SK-N-SH (cell line): ENCODE measurements around the gene UBR2. TPM values are rescaled to one million over a fixed set of nuclear protein-coding genes. Genes with fewer than 3 reads are reported as not detected.
A peak's percentile ranks its signal among the peaks of the same experiment; 100 is the strongest.

Experiments
- CTCF ChIA-PET: fragments of 300-600, 350-600 bp; formaldehyde crosslinking; extraction: SDS; loops from one replicate; lab custom pipeline; 2021; lab: Yijun Ruan, JAX
- POLR2A ChIA-PET: fragments of 350-600 bp; sonication (Branson Sonifier 250); formaldehyde crosslinking; extraction: SDS; loops from one replicate; lab custom pipeline; 2020; ENCODE audit warnings: antibody characterized with exemption, inconsistent platforms; lab: Yijun Ruan, JAX
- DNase-seq: peaks from one replicate; pipeline ENCODE4 v3.0.0; 2012
- H2AFZ ChIP-seq: fragments of 200-600 bp; sonication (generic); 2 replicates; pipeline ENCODE4 v1.8.1; 2016; ENCODE audit warnings: antibody characterized with exemption, mild to moderate bottlenecking, low read depth
- H3F3A ChIP-seq: fragments of 200-600 bp; sonication (generic); replicated peaks from 2 replicates; pipeline ENCODE3; 2016; ENCODE audit warnings: antibody characterized with exemption, mild to moderate bottlenecking; ENCODE audit not compliant: insufficient read depth
- H3K27ac ChIP-seq, 2 experiments: fragments of 200-500 bp in 1 of 2; fragments of 200-600 bp in 1 of 2; sonication (Bioruptor generic) in 1 of 2; sonication (generic), shearing (Covaris generic) in 1 of 2; 2 replicates each; pipeline versions ENCODE4 v1.5.1 to v1.6.1; 2014 to 2016; ENCODE audit warnings: low read depth in 2 of 2, inconsistent platforms in 1 of 2, low read length in 1 of 2, mild to moderate bottlenecking in 1 of 2, mixed read lengths in 1 of 2
- H3K27me3 ChIP-seq: fragments of 200-600 bp; sonication (generic), shearing (Covaris generic); 2 replicates; pipeline ENCODE4 v1.6.1; 2016; ENCODE audit warnings: mixed run types; ENCODE audit not compliant: insufficient read depth
- H3K36me3 ChIP-seq, 2 experiments: fragments of 200-500 bp in 1 of 2; fragments of 200-600 bp in 1 of 2; sonication (Bioruptor generic) in 1 of 2; sonication (generic) in 1 of 2; replicated peaks in 1 of 2; 2 replicates each; pipeline versions ENCODE3 to v1.5.1; 2014 to 2016; ENCODE audit warnings: low read length in 1 of 2, mild to moderate bottlenecking in 1 of 2; ENCODE audit not compliant: insufficient read depth in 2 of 2, control insufficient read depth in 1 of 2
- H3K4me1 ChIP-seq, 2 experiments: fragments of 200-500 bp in 1 of 2; fragments of 200-600 bp in 1 of 2; sonication (Bioruptor generic) in 1 of 2; sonication (generic), shearing (Covaris generic) in 1 of 2; 2 replicates each; pipeline versions ENCODE4 v1.5.1 to v1.6.1; 2014 to 2016; ENCODE audit warnings: low read depth in 1 of 2, low read length in 1 of 2, mixed run types in 1 of 2; ENCODE audit not compliant: insufficient read depth in 2 of 2, control insufficient read depth in 1 of 2
- H3K4me2 ChIP-seq: fragments of 200-600 bp; sonication (generic), shearing (Covaris generic); 2 replicates; pipeline ENCODE4 v1.6.1; 2017; ENCODE audit warnings: mixed run types
- H3K4me3 ChIP-seq, 2 experiments: fragments of 200-500 bp in 1 of 2; fragments of 200-600 bp in 1 of 2; sonication (Bioruptor generic) in 1 of 2; sonication (generic), shearing (Covaris generic) in 1 of 2; 2 replicates each; pipeline versions ENCODE4 v1.5.1 to v1.8.1; 2014 to 2016; ENCODE audit warnings: low read depth in 2 of 2, inconsistent platforms in 1 of 2, low read length in 1 of 2, mild to moderate bottlenecking in 1 of 2, mixed read lengths in 1 of 2, moderate library complexity in 1 of 2
- H3K79me2 ChIP-seq: fragments of 200-600 bp; sonication (generic); 2 replicates; pipeline ENCODE4 v1.8.1; 2017; ENCODE audit warnings: mild to moderate bottlenecking; ENCODE audit not compliant: insufficient read depth
- H3K9ac ChIP-seq: fragments of 200-600 bp; sonication (generic); 2 replicates; pipeline ENCODE4 v1.6.1; 2017; ENCODE audit warnings: mixed run types
- H3K9me2 ChIP-seq: fragments of 200-600 bp; sonication (generic); 2 replicates; pipeline ENCODE4 v1.6.1; 2017; ENCODE audit warnings: mixed run types
- H3K9me3 ChIP-seq: fragments of 200-600 bp; sonication (generic); 2 replicates; pipeline ENCODE4 v1.6.1; 2017; ENCODE audit warnings: mixed run types, mild to moderate bottlenecking, moderate library complexity
- H4K20me1 ChIP-seq: fragments of 200-600 bp; sonication (generic); 2 replicates; pipeline ENCODE4 v1.6.1; 2017; ENCODE audit warnings: mild to moderate bottlenecking, mixed run types; ENCODE audit not compliant: insufficient read depth
- EP300 ChIP-seq, 2 experiments: IDR thresholded peaks; 2 replicates each; pipeline versions ENCODE4 v1.4.0 to v1.6.1; 2012; ENCODE audit warnings: borderline replicate concordance in 1 of 2, low read depth in 1 of 2, low read length in 1 of 2
- FOSL2 ChIP-seq: IDR thresholded peaks from 2 replicates; pipeline ENCODE4 v1.4.0; 2012; ENCODE audit warnings: low read depth, mild to moderate bottlenecking, moderate library complexity, borderline replicate concordance
- JUND ChIP-seq: IDR thresholded peaks from 2 replicates; pipeline ENCODE4 v1.4.0; 2012
- NFIC ChIP-seq: IDR thresholded peaks from 2 replicates; pipeline ENCODE4 v1.4.0; 2012; ENCODE audit warnings: borderline replicate concordance
- RAD21 ChIP-seq: IDR thresholded peaks from 2 replicates; pipeline ENCODE4 v1.6.1; 2012; ENCODE audit warnings: mild to moderate bottlenecking, low read length
- RXRA ChIP-seq: IDR thresholded peaks from 2 replicates; pipeline ENCODE4 v1.4.0; 2012; ENCODE audit warnings: low read depth, mild to moderate bottlenecking, borderline replicate concordance
- TCF12 ChIP-seq: IDR thresholded peaks from 2 replicates; pipeline ENCODE4 v1.4.0; 2012
- TEAD4 ChIP-seq: IDR thresholded peaks from 2 replicates; pipeline ENCODE4 v1.4.0; 2012; ENCODE audit warnings: mild to moderate bottlenecking, borderline replicate concordance; ENCODE audit not compliant: insufficient read depth
- polyA plus RNA-seq, 3 experiments: library from polyadenylated mRNA; depleted of rRNA; stranded (reverse); fragments of >200 nt; gene quantifications; 2 replicates each; pipeline ENCODE4 v1.2.3, GENCODE V29; 2012
- TF ChIP-seq, protein P1 (sequence below): IDR thresholded peaks from 2 replicates; pipeline ENCODE4 v1.6.1; 2012; ENCODE audit warnings: mild to moderate bottlenecking, low read depth, low read length, moderate library complexity
- TF ChIP-seq, protein P2 (sequence below): IDR thresholded peaks from 2 replicates; pipeline ENCODE4; 2012
- TF ChIP-seq, protein P3 (sequence below): fragments of 200-600 bp; sonication (generic); IDR thresholded peaks from 2 replicates; pipeline ENCODE4 v1.6.1; 2017; ENCODE audit warnings: antibody characterized with exemption, mild to moderate bottlenecking, moderate library complexity

Gene UBR2
- polyA plus RNA-seq, 1 of the 3 experiments (the other 2 are of a cell fraction), result 5.2 TPM

DNA sequence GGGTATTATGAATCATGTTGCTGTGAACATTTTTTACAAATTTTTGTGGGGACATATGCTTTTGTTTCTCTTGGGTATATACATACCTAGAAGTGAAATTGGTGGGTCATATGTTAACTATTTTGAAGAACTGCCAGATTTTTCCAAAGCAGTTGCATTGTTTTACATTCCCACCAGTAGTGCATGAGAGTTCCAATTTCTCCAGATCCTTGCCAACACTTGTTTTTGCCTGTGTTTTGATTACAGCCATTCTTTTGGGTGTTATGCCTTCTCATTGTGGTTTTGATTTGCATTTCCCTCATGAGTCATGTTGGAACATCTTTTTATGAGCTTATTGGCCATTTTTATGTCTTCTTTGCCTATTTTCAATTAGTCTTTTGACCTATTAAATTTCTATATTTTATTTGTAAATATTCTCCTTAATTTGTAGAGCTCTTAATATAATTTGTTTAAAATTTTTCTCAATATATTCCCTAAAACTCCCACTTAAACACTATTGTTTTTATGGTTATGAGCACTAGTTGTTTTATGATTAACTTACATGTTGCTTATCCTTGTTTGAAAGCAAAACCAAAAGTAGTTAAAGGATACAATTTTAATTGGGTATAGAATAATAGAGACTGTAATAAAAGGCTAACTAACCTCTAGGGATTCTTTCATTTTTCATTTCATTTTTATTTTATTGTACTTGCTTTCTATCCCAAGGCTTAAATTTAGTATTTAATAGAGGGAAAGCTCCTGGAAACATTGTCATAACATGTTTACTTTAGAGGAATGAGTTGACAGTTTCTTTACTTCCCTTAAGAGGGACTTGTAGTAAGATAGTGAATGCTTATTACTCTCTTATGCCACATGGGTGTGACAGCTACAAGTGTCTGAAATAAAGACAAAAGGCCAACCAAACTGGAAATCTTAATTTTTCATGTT lies 5.5 kb downstream of the UBR2 start:
- CTCF ChIA-PET, result interaction anchor here (1.9 kb wide), 1 partner anchor 22 kb away, joined by 6 read pairs; no protein-coding TSS in a partner anchor
- 0 out of 2 replicates have a peak overlapping the region, but pooled peaks have one; percentile 32 for H3K4me2 ChIP-seq
- TF ChIP-seq, protein P1, sequence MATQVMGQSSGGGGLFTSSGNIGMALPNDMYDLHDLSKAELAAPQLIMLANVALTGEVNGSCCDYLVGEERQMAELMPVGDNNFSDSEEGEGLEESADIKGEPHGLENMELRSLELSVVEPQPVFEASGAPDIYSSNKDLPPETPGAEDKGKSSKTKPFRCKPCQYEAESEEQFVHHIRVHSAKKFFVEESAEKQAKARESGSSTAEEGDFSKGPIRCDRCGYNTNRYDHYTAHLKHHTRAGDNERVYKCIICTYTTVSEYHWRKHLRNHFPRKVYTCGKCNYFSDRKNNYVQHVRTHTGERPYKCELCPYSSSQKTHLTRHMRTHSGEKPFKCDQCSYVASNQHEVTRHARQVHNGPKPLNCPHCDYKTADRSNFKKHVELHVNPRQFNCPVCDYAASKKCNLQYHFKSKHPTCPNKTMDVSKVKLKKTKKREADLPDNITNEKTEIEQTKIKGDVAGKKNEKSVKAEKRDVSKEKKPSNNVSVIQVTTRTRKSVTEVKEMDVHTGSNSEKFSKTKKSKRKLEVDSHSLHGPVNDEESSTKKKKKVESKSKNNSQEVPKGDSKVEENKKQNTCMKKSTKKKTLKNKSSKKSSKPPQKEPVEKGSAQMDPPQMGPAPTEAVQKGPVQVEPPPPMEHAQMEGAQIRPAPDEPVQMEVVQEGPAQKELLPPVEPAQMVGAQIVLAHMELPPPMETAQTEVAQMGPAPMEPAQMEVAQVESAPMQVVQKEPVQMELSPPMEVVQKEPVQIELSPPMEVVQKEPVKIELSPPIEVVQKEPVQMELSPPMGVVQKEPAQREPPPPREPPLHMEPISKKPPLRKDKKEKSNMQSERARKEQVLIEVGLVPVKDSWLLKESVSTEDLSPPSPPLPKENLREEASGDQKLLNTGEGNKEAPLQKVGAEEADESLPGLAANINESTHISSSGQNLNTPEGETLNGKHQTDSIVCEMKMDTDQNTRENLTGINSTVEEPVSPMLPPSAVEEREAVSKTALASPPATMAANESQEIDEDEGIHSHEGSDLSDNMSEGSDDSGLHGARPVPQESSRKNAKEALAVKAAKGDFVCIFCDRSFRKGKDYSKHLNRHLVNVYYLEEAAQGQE, result no peak
- TF ChIP-seq EP300 (IDR thresholded peaks at IDR 0.05; ENCODE audit: borderline replicate concordance in 1 of 2, low read depth in 1 of 2, low read length in 1 of 2), result peak in 1 of 2 experiments; percentile 61; a peak in 2 of 4 replicates
- TF ChIP-seq RXRA, result peak; percentile 34; the same call in 1 of the 2 replicates
- TF ChIP-seq, protein P2, sequence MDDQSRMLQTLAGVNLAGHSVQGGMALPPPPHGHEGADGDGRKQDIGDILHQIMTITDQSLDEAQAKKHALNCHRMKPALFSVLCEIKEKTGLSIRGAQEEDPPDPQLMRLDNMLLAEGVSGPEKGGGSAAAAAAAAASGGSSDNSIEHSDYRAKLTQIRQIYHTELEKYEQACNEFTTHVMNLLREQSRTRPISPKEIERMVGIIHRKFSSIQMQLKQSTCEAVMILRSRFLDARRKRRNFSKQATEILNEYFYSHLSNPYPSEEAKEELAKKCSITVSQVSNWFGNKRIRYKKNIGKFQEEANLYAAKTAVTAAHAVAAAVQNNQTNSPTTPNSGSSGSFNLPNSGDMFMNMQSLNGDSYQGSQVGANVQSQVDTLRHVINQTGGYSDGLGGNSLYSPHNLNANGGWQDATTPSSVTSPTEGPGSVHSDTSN, result peak; percentile 26
- TF ChIP-seq NFIC, result peak; percentile 88
- peak; percentile 71 for TF ChIP-seq TCF12
- TF ChIP-seq RAD21, result no peak
- TF ChIP-seq TEAD4, result no peak
- TF ChIP-seq JUND, result peak; percentile 40
- TF ChIP-seq FOSL2, result peak; percentile 44; the same call in 1 of the 2 replicates
- TF ChIP-seq, protein P3, sequence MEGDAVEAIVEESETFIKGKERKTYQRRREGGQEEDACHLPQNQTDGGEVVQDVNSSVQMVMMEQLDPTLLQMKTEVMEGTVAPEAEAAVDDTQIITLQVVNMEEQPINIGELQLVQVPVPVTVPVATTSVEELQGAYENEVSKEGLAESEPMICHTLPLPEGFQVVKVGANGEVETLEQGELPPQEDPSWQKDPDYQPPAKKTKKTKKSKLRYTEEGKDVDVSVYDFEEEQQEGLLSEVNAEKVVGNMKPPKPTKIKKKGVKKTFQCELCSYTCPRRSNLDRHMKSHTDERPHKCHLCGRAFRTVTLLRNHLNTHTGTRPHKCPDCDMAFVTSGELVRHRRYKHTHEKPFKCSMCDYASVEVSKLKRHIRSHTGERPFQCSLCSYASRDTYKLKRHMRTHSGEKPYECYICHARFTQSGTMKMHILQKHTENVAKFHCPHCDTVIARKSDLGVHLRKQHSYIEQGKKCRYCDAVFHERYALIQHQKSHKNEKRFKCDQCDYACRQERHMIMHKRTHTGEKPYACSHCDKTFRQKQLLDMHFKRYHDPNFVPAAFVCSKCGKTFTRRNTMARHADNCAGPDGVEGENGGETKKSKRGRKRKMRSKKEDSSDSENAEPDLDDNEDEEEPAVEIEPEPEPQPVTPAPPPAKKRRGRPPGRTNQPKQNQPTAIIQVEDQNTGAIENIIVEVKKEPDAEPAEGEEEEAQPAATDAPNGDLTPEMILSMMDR, result peak; percentile 17
- TF ChIP-seq, all 33 proteins: peak for 8

More for the DNA sequence above, 5.5 kb downstream of the UBR2 start:
- POLR2A ChIA-PET, result no interaction called here
- Histone ChIP-seq H4K20me1 (no peaks in the 10 kb centered on the region; the same call in 1 of the 2 replicates), H3K27me3 (no peaks in the 10 kb centered on the region), H3F3A (peaks cover 21% of the 10 kb centered on the region), H3K9me2 (no peaks in the 10 kb centered on the region), H3K9ac (peak overlapping the region; percentile 39; the same call in 1 of the 2 replicates), H3K4me1 (peaks cover 2 to 6% of the 10 kb centered on the region in 2 experiments; a peak in 2 of 4 replicates), H3K27ac (peak overlapping the region in 1 of 2 experiments; percentile 91; a peak in 2 of 4 replicates), H3K36me3 (peaks cover 3 to 23% of the 10 kb centered on the region in 2 experiments), H2AFZ (no peak overlapping the region), H3K9me3 (no peaks in the 10 kb centered on the region), H3K4me3 (no peak overlapping the region), H3K79me2 (peaks cover 94% of the 10 kb centered on the region)
- DNase-seq, result no peak
